Measurements from ENCODE around the gene ABCD1. TPM values are rescaled to one million over a fixed set of nuclear protein-coding genes. Genes with fewer than 3 reads are reported as not detected.

ABCD1 gene
- total and polyA plus RNA-seq, 4 donors, result 5.7 to 19.7 (median 10.3) TPM

- Histone ChIP-seq H3K27ac (ENCODE audit: low read depth in 1 of 2, low read length in 1 of 2) (no peak overlapping the region), H3K27me3 (ENCODE audit: control insufficient read depth in 3 of 3, insufficient read depth in 3 of 3, low read length in 2 of 3) (no peaks in the 10 kb centered on the region), H3K9ac (ENCODE audit: insufficient read depth in 1 of 2, low read length in 2 of 2) (no peak overlapping the region), H3K4me1 (ENCODE audit: control insufficient read depth in 5 of 5, insufficient read depth in 5 of 5, low read length in 5 of 5) (no peaks in the 10 kb centered on the region), H3K36me3 (ENCODE audit: control insufficient read depth in 4 of 4, insufficient read depth in 4 of 4, low read length in 4 of 4) (no peaks in the 10 kb centered on the region), H3K4me3 (no peak overlapping the region), H3K9me3 (ENCODE audit: control insufficient read depth in 4 of 4, insufficient read depth in 3 of 4, low read length in 3 of 4) (peaks cover 0 to 3% (median 0%) of the 10 kb centered on the region in 4 donors)
- ATAC-seq (ENCODE audit: insufficient read depth, low FRiP score) (no peak), DNase-seq (no peak)
- TF ChIP-seq CTCF (IDR thresholded peaks at IDR 0.05; ENCODE audit: control extremely low read depth, extremely low read depth), result no peak
- WGBS, 2 donors, result 79 to 81% methylated on average over 12 of the region's 12 CpGs
Measured at GRCh38 chrX:153750127-153750774, 25.6 kb downstream of the ABCD1 start.

- WGBS, 2 donors, result 82 to 87% methylated on average over 1 of the region's 1 CpG
- Histone ChIP-seq H3K27me3 (ENCODE audit: control insufficient read depth in 3 of 3, insufficient read depth in 3 of 3, low read length in 2 of 3) (no peaks in the 10 kb centered on the region), H3K9me3 (ENCODE audit: control insufficient read depth in 4 of 4, insufficient read depth in 3 of 4, low read length in 3 of 4) (peaks cover 0 to 4% (median 0%) of the 10 kb centered on the region in 4 donors), H3K27ac (ENCODE audit: low read depth in 1 of 2, low read length in 1 of 2) (no peak overlapping the region), H3K36me3 (ENCODE audit: control insufficient read depth in 4 of 4, insufficient read depth in 4 of 4, low read length in 4 of 4) (no peaks in the 10 kb centered on the region), H3K4me3 (no peak overlapping the region), H3K9ac (ENCODE audit: insufficient read depth in 1 of 2, low read length in 2 of 2) (no peak overlapping the region), H3K4me1 (ENCODE audit: control insufficient read depth in 5 of 5, insufficient read depth in 5 of 5, low read length in 5 of 5) (no peaks in the 10 kb centered on the region)
- TF ChIP-seq CTCF (IDR thresholded peaks at IDR 0.05; ENCODE audit: control extremely low read depth, extremely low read depth), result no peak
- no peak for DNase-seq
- no peak for ATAC-seq (ENCODE audit: insufficient read depth, low FRiP score)
Measured at GRCh38 chrX:153755136-153755535, 30.5 kb downstream of the ABCD1 start.

DNA sequence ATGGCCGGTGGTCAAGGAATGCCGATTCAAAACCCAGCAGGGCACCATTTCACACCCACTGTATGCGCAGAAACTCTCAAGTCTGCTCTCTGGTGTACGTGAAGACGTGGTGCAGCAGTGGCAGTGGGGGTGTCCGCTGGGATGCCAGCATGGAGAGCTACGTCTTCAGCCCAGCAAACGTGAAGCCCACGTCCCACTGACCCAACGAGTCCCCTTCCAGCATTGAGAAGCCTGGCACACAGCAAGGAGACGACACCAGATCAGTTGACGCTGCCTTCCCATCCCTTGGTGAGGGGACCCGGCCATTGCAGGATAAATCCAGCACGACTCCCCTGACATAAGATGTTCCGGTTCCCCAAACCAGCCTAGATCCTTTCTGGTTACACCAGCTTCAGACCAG lies 37.2 kb downstream of the ABCD1 start:
- Histone ChIP-seq H3K36me3 (ENCODE audit: control insufficient read depth in 4 of 4, insufficient read depth in 4 of 4, low read length in 4 of 4) (no peaks in the 10 kb centered on the region), H3K27me3 (ENCODE audit: control insufficient read depth in 3 of 3, insufficient read depth in 3 of 3, low read length in 2 of 3) (no peaks in the 10 kb centered on the region), H3K27ac (ENCODE audit: low read depth in 1 of 2, low read length in 1 of 2) (no peak overlapping the region), H3K4me3 (no peak overlapping the region), H3K9ac (ENCODE audit: insufficient read depth in 1 of 2, low read length in 2 of 2) (no peak overlapping the region), H3K4me1 (ENCODE audit: control insufficient read depth in 5 of 5, insufficient read depth in 5 of 5, low read length in 5 of 5) (peaks cover 0 to 16% (median 10%) of the 10 kb centered on the region in 5 donors), H3K9me3 (ENCODE audit: control insufficient read depth in 4 of 4, insufficient read depth in 3 of 4, low read length in 3 of 4) (peaks cover 0 to 5% (median 0%) of the 10 kb centered on the region in 4 donors)
- 82 to 90% methylated on average over 15 of the region's 15 CpGs for WGBS, 2 donors
- TF ChIP-seq CTCF (IDR thresholded peaks at IDR 0.05; ENCODE audit: control extremely low read depth, extremely low read depth), result no peak
- ATAC-seq (ENCODE audit: insufficient read depth, low FRiP score) (no peak), DNase-seq (peak in 1 of 3 donors; percentile 9)

Measured in lung (tissue), 12 donors.